ENCODE data around the gene AEBP1.

Gene AEBP1

DNA sequence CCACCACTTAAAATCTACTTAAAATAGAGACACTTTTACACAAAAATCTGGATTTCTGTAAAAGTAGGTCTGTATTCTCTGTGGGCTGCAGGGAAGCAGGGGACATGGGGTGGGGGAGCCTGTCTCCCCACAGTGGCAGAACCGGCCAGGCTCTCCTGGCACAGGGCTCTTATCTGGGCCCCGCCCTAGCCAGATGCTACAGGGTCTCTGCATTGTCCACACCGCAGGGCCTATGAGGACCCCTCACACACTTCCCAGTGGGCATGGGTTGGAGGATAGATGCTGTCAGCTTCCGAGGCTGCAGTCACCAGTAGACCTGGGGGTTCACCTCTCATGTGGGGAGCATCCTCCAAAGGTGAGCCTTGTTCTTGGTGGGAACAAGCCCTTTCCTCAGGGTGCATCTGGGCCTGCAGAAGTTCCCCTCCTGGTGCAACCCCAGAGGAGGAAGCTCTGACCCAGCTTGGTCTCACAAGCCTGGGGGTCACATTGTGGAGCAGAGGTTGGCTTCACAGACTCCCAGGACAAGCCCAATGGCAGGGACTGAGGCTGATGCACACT, 52.4 kb downstream of the AEBP1 start:
- DNase-seq (ENCODE audit: low read depth), result no peak

DNA sequence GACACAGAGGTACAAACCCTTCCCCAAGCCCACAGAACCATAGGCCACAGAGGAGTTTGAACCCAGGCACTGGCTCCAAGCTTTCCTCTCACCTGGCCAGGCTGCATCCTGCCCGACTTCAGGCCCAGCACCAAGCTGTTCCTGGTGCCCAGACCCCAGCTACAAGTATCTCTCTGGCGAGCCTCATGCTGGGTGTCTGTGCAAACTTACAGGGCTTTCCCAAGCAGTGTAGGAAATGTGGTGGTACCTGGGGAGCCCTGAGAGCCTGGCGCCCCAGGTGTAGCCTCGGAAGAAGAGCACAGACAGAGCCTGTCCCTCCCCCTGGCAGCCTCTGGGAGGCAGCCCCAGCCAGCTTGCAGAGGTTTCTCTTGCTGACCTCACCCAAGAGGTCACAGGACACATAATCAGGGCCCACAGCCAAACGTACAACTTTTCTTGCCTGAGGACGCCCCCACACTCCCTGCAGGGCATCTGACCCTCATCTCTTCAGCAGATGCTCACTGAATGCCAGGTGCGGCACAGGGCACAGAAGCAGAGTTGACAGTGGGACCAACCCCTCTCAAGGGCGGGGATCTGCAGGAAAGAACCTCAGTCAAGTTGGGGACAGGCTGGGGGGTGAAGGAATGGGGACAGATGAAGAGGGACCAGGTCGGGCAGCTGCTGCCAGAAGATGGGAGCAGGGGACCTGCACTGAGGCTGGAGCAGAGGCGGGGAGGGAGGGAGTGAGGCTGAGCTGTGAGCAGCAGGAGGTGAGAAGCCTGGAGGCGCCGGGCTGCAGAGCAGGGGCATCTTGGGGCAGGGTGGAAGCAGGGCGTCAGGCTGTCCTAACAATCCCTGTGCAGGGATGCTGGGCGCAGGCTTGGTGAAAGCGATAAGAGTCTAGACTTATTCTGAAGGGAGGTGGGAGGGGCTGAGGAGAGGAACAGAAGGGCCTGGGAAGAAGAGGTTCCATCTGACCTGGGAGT, 53.3 kb downstream of the AEBP1 start:
- no peak for DNase-seq (ENCODE audit: low read depth)

DNA sequence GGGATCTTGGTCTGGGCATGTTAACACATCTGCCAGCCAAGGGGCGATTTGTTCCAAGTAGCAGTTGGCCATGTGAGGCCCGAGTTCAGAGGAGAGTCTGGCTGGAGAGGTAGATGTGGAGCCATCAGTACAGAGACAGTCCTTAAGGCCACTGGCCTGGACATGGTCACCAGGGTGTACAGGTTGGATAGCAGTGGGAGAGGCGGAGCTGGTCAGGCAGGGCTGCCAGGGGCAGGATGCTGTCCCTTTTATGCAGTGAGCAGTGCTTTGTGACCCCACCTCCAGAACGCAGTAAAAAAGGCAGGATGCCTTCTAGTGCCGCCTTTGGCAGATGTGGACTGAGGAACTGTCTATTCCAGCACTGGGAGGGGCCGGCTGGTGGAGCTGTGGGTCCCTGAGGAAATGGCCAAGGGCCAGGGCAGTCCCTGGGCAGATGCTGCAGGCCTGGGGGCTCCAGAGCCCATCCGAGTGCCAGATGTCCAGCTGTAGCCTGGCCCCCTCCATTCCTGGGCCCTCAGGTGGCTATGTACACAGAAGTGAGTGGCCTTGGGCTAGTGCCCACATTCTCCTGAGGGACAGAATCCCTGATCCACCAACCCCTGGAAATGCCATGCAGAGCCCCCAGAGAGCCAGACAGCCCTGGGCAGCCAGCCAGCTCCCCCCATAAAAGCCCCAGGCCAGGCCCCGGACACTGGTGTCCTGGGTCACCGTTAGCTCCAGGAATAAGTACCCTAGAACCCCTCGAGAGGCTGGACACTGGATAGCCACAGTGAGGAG, 54.1 kb downstream of the AEBP1 start:
- no peak for DNase-seq (ENCODE audit: low read depth)

DNA sequence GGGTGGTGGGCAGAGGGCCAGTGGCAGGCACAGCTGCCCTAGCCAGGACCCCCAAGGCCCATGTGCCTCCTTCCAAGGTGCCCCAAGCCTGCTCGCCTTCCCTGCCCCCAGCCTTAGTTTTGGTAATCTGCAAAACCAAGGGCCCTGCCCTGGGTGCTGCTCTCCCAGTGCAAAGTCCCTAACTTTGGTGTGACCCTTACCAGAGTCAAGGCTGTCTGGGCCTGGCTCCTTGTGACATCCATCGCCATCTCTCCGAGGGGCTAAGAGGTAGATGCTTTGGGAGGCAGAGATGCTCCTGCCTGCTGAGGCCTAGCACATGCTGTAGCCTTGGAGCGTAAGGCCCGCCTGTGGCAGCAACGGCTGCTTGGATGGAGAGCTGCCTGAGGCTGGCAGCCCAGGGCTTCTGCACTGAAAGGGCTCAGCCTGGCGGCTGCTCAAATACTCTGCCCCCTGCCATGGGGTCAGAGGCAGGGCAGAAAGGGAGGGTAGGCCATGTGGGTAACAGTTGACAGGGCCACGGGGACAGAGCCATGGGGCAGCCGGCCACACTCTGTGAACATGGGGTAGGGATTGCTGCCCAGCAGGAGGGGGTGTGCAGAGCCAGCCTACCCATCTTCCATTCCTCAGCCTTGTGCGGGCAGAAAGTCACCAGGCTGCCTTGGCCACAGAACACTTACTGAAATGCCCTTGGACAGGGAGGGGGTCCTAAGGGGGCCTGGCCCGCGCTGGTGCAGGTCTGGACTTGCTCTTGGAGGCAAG, 54.9 kb downstream of the AEBP1 start:
- DNase-seq (ENCODE audit: low read depth), result no peak

DNA sequence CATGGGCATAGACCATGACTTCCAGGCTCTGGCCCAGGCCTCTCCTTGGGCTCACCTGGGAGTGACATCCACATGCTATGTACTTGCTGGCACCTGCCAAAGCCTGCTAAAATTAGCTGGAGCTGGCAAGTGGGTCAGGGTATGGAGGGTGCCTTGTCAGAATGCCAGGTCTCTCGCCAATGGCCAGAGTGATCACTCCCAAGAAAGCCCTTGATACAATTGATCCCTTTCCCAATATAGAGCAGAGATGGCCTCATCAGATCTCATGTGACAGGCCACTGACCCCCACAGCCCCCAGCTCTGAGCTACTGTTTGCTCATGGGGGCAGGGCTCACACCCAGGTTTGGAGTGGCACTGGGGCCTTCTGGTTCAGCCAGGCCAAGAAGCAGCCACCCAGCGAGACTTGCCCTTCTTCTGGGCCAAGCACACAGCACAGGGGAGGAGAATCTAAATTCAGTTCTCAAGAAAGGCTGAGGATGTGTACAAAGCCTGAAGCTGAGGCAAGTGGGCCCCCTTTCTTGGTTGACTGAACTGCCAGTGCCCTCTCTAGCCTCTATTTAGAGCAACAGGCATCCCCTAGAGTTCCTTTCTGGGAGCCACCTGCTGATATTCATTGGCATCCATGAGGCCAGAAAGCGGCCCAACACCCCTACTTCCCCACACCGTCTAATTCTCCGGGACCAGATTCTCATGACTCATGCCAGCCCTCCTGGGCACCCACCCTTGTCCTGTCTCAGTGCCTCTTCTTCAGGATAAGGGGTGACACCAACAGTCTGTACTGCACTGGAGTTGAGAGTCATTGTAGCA, 55.9 kb downstream of the AEBP1 start:
- DNase-seq (ENCODE audit: low read depth), result no peak

DNA sequence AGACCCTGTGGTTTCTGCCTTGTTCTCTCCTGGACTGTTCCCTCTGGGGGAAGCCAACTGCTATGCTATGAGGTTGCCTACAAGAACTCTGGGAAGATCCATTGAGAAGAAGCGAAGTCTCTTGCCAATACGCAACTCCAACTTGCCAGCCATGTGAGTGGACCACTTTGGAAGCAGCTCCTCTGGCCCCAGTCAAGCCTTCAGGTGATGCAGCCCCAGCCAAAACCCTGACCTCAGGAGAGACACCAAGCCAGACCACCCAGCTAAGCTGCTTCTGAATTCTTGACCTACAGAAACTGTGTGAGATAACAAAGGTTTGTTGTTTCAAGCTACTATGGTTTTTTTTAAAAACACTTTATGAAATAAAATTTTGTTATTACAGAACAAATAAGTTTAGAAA, 57.2 kb downstream of the AEBP1 start:
- DNase-seq (ENCODE audit: low read depth), result no peak

DNA sequence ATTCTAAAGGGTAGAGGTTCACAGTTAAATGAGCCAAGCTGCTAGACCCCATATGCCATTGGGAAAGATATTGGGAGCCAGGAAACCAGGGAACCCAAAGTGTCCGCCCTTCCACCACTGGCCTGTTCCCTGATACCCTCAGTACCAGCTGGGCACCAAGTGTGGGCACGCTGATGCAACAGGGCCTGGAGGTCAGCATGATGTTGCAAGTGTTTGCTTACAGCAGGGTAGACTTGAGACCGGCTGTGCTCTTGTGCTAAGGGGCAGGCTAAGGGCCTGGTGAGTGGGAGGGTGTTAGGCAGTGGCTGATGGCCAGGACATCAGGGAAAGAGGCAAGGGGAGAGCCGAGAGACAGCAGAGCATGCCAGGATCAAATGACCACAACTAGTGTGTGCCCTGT, 58.0 kb downstream of the AEBP1 start:
- no peak for DNase-seq (ENCODE audit: low read depth)

DNA sequence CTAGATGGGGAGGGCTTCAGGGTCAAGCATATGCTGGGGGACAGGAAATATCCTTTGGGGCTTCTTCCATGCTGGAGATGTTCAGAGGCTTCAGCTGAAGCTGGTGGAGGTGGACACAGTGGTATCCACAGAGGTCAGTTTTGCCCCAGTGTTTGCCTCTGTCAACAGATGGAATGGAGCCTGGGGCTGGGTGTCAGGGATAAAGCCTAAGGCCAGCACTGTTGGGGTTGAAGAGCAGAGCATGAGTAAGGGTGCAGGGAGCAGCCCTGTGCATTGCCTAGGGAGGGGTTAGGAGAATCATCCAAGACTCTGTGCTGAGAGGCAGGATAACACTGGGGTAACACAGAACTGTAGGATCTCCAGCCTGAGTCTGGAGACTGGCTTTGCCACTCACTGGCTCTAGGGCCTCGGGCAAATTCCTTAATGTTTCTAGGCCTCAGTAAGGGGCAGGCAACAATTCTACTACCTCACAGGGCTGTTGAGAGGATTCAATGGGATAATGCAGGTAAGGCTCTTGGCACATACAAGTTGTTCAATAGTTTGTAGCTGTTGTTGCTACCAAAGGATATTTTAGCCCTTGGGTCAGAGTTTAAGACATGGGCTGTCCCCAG, 58.7 kb downstream of the AEBP1 start:
- DNase-seq (ENCODE audit: low read depth), result no peak

DNA sequence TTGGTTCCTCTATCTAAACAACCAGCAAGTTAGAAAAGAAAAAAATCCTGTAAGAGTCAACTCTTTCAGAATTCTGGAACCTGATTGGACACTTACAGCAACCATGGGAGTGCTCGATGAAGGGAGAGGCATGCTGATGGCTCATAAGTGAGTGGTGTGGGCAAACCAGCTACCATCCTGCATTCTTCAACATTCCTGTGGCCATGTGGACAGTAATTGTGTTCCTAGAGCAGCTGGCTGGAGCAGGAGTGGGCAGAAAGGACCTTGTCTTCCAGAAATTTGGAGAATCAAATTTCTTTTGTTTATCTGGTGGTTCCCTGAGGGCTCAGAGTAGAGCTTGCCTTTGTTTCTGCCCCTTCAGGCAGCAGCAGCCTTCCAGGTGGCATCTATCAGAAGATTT, 59.4 kb downstream of the AEBP1 start:
- peak; percentile 93 for DNase-seq (ENCODE audit: low read depth)
